KMS-11 (cell line): ENCODE measurements around the gene KCTD11.
A peak's percentile ranks its signal among the peaks of the same experiment; 100 is the strongest.
"Not testable (repeated sequence)": the region's sequence is repeated elsewhere in the genome, so short reads cannot be mapped to it uniquely, and the experiment has no call there.

ENCODE experiments used
- H2AFZ ChIP-seq: fragments of 200-600 bp; sonication (generic); 2 replicates; pipeline ENCODE4 v1.6.1; 2016; ENCODE audit warnings: antibody characterized with exemption, mixed run types, low read depth
- H3K27ac ChIP-seq: fragments of 200-600 bp; sonication (generic); 2 replicates; pipeline ENCODE4 v1.6.1; 2016; ENCODE audit warnings: mild to moderate bottlenecking, mixed run types
- H3K27me3 ChIP-seq: fragments of 200-600 bp; sonication (generic); 2 replicates; pipeline ENCODE4 v1.6.1; 2017; ENCODE audit warnings: mild to moderate bottlenecking, low read depth, mixed run types, moderate library complexity; ENCODE audit not compliant: insufficient read depth
- H3K36me3 ChIP-seq: fragments of 200-600 bp; sonication (generic); 2 replicates; pipeline ENCODE4 v1.6.1; 2017; ENCODE audit warnings: mild to moderate bottlenecking, mixed run types; ENCODE audit not compliant: insufficient read depth
- H3K4me1 ChIP-seq: fragments of 200-600 bp; sonication (generic); 2 replicates; pipeline ENCODE4 v1.6.1; 2016; ENCODE audit warnings: mild to moderate bottlenecking, low read depth, mixed run types; ENCODE audit not compliant: poor library complexity, severe bottlenecking
- H3K4me2 ChIP-seq: fragments of 200-600 bp; sonication (generic); 2 replicates; pipeline ENCODE4 v1.7.0; 2016; ENCODE audit warnings: mild to moderate bottlenecking, mixed run types
- H3K4me3 ChIP-seq: fragments of 200-600 bp; sonication (generic); IDR thresholded peaks from 2 replicates; pipeline ENCODE4 v1.6.1; 2017; ENCODE audit warnings: low read depth, low read length, mixed read lengths; ENCODE audit not compliant: insufficient read depth
- H3K79me2 ChIP-seq: fragments of 200-600 bp; sonication (generic); 2 replicates; pipeline ENCODE4 v1.6.1; 2016; ENCODE audit warnings: low read depth, mixed run types; ENCODE audit not compliant: insufficient read depth
- H3K9ac ChIP-seq: fragments of 200-600 bp; sonication (generic); 2 replicates; pipeline ENCODE4 v1.6.1; 2016; ENCODE audit warnings: mild to moderate bottlenecking, mixed run types
- H4K20me1 ChIP-seq: fragments of 200-600 bp; sonication (generic); 2 replicates; pipeline ENCODE4 v1.6.1; 2016; ENCODE audit warnings: mild to moderate bottlenecking, mixed run types; ENCODE audit not compliant: insufficient read depth
- CTCF ChIP-seq: fragments of 200-600 bp; sonication (generic); conservative IDR thresholded peaks from 2 replicates; pipeline ENCODE4 v1.6.1; 2017; ENCODE audit warnings: low read depth, mild to moderate bottlenecking, antibody characterized with exemption, low read length, moderate library complexity, mixed read lengths

The KCTD11 gene

GRCh38 chr17:7334938-7335538 lies 16.9 kb upstream of the KCTD11 start:
- Histone ChIP-seq H3K27ac (no peak overlapping the region), H3K4me2 (no peak overlapping the region), H3K9ac (no peak overlapping the region), H3K27me3 (no peaks in the 10 kb centered on the region), H3K36me3 (no peaks in the 10 kb centered on the region), H3K79me2 (no peaks in the 10 kb centered on the region), H3K4me3 (no peak overlapping the region), H4K20me1 (no peaks in the 10 kb centered on the region), H2AFZ (no peak overlapping the region), H3K4me1 (no peaks in the 10 kb centered on the region)
- TF ChIP-seq CTCF: no peak

GRCh38 chr17:7335765-7336164 lies 16.2 kb upstream of the KCTD11 start:
- not testable (repeated sequence) for H3K27me3 ChIP-seq, H2AFZ ChIP-seq, H3K27ac ChIP-seq, H3K4me1 ChIP-seq, H3K36me3 ChIP-seq, H3K79me2 ChIP-seq, H3K4me2 ChIP-seq, H3K9ac ChIP-seq, H4K20me1 ChIP-seq, H3K4me3 ChIP-seq

GRCh38 chr17:7336240-7337175 lies 15.5 kb upstream of the KCTD11 start, which contains the start of gene ACAP1:
ACAP1 (plus strand) TSS chr17:7336529; CDS start chr17:7336735, 206 bp downstream.
- Histone ChIP-seq H3K36me3 (no peaks in the 10 kb centered on the region), H3K27me3 (no peaks in the 10 kb centered on the region), H3K4me3 (no peak within 1 kb of the TSS), H3K27ac (no peak within 1 kb of the TSS), H3K79me2 (no peaks in the 10 kb centered on the region), H2AFZ (no peak within 1 kb of the TSS), H4K20me1 (no peaks in the 10 kb centered on the region), H3K9ac (peak within 1 kb of the TSS; percentile 13; the same call in 1 of the 2 replicates), H3K4me1 (no peaks in the 10 kb centered on the region), H3K4me2 (no peak within 1 kb of the TSS)
- TF ChIP-seq CTCF: no peak

GRCh38 chr17:7337600-7337999 lies 14.4 kb upstream of the KCTD11 start:
- not testable (repeated sequence) for H3K27ac ChIP-seq, H3K36me3 ChIP-seq, H3K4me3 ChIP-seq, H4K20me1 ChIP-seq, H3K9ac ChIP-seq, H3K79me2 ChIP-seq, H3K4me2 ChIP-seq, H2AFZ ChIP-seq, H3K4me1 ChIP-seq, H3K27me3 ChIP-seq

GRCh38 chr17:7340179-7340578 lies 11.8 kb upstream of the KCTD11 start:
- no peak for TF ChIP-seq CTCF
- Histone ChIP-seq H4K20me1 (no peaks in the 10 kb centered on the region), H3K79me2 (no peaks in the 10 kb centered on the region), H3K27me3 (no peaks in the 10 kb centered on the region), H3K9ac (no peak overlapping the region), H3K4me1 (no peaks in the 10 kb centered on the region), H3K4me3 (no peak overlapping the region), H3K27ac (no peak overlapping the region), H3K36me3 (no peaks in the 10 kb centered on the region), H2AFZ (no peak overlapping the region), H3K4me2 (no peak overlapping the region)
